HEK293 (cell line): ENCODE results near the gene FXYD3.

Experiments
- EGR2 ChIP-seq: fragments of 450-650 bp; formaldehyde crosslinking; IDR thresholded peaks from 2 replicates; pipeline ENCODE4 v1.5.1; 2016; ENCODE audit warnings: low read depth, missing biosample characterization, missing genetic modification characterization
- FEZF1 ChIP-seq: fragments of 450-650 bp; formaldehyde crosslinking; IDR thresholded peaks from 2 replicates; pipeline ENCODE4 v1.5.1; 2016; ENCODE audit warnings: missing biosample characterization, missing genetic modification characterization
- KLF1 ChIP-seq: fragments of 450-650 bp; formaldehyde crosslinking; IDR thresholded peaks from 2 replicates; pipeline ENCODE4 v1.5.1; 2016; ENCODE audit warnings: missing biosample characterization, missing genetic modification characterization
- PRDM2 ChIP-seq: fragments of 450-650 bp; formaldehyde crosslinking; IDR thresholded peaks from 2 replicates; pipeline ENCODE4 v1.5.1; 2016; ENCODE audit warnings: missing biosample characterization, missing genetic modification characterization, borderline replicate concordance
- REST ChIP-seq: fragments of 450-650 bp; formaldehyde crosslinking; IDR thresholded peaks from 2 replicates; pipeline ENCODE4 v1.5.1; 2016; ENCODE audit warnings: missing biosample characterization, missing genetic modification characterization
- SCRT1 ChIP-seq: fragments of 450-650 bp; formaldehyde crosslinking; IDR thresholded peaks from 2 replicates; pipeline ENCODE4 v1.5.1; 2016; ENCODE audit warnings: missing biosample characterization, missing genetic modification characterization, borderline replicate concordance
- SP3 ChIP-seq: fragments of 450-650 bp; formaldehyde crosslinking; IDR thresholded peaks from 2 replicates; pipeline ENCODE4 v1.5.1; 2016; ENCODE audit warnings: missing biosample characterization, missing genetic modification characterization
- ZBTB6 ChIP-seq: fragments of 450-650 bp; formaldehyde crosslinking; IDR thresholded peaks from 2 replicates; pipeline ENCODE4 v1.5.1; 2017; ENCODE audit warnings: missing biosample characterization, missing genetic modification characterization
- ZFP3 ChIP-seq: fragments of 450-650 bp; formaldehyde crosslinking; IDR thresholded peaks from 2 replicates; pipeline ENCODE4 v1.5.1; 2016; ENCODE audit warnings: low read depth, missing biosample characterization, missing genetic modification characterization
- ZNF112 ChIP-seq: fragments of 450-650 bp; formaldehyde crosslinking; IDR thresholded peaks from 2 replicates; pipeline ENCODE4 v1.5.0; 2017; ENCODE audit warnings: missing biosample characterization, missing genetic modification characterization
- ZNF121 ChIP-seq: fragments of 450-650 bp; formaldehyde crosslinking; IDR thresholded peaks from 2 replicates; pipeline ENCODE4 v1.5.1; 2016; ENCODE audit warnings: missing biosample characterization, missing genetic modification characterization
- ZNF184 ChIP-seq: fragments of 450-650 bp; IDR thresholded peaks from 2 replicates; pipeline ENCODE4 v1.5.1; 2018; ENCODE audit warnings: missing biosample characterization, mild to moderate bottlenecking, missing genetic modification characterization
- ZNF19 ChIP-seq: fragments of 450-650 bp; formaldehyde crosslinking; IDR thresholded peaks from 2 replicates; pipeline ENCODE4; 2016; ENCODE audit warnings: missing biosample characterization, missing genetic modification characterization, low read depth
- ZNF214 ChIP-seq: fragments of 450-650 bp; formaldehyde crosslinking; IDR thresholded peaks from 2 replicates; pipeline ENCODE4 v1.5.1; 2017; ENCODE audit warnings: missing biosample characterization, mild to moderate bottlenecking, missing genetic modification characterization, borderline replicate concordance
- ZNF221 ChIP-seq: fragments of 450-650 bp; formaldehyde crosslinking; IDR thresholded peaks from 2 replicates; pipeline ENCODE4 v1.5.1; 2017; ENCODE audit warnings: missing biosample characterization, missing genetic modification characterization, borderline replicate concordance
- ZNF302 ChIP-seq: fragments of 450-650 bp; formaldehyde crosslinking; IDR thresholded peaks from 2 replicates; pipeline ENCODE4 v1.5.1; 2016; ENCODE audit warnings: missing biosample characterization, missing genetic modification characterization, low read depth
- ZNF548 ChIP-seq: fragments of 450-650 bp; formaldehyde crosslinking; IDR thresholded peaks from 2 replicates; pipeline ENCODE4 v1.5.1; 2016; ENCODE audit warnings: missing biosample characterization, missing genetic modification characterization
- ZNF549 ChIP-seq: fragments of 450-650 bp; IDR thresholded peaks from 2 replicates; pipeline ENCODE4 v1.5.1; 2018; ENCODE audit warnings: missing biosample characterization, missing genetic modification characterization, mild to moderate bottlenecking, inconsistent platforms, moderate library complexity
- ZNF624 ChIP-seq: fragments of 450-650 bp; formaldehyde crosslinking; IDR thresholded peaks from 2 replicates; pipeline ENCODE4 v1.5.1; 2017; ENCODE audit warnings: missing biosample characterization, missing genetic modification characterization
- ZNF707 ChIP-seq: fragments of 450-650 bp; formaldehyde crosslinking; IDR thresholded peaks from 2 replicates; pipeline ENCODE4 v1.5.1; 2016; ENCODE audit warnings: missing biosample characterization, missing genetic modification characterization
- ZNF792 ChIP-seq: fragments of 450-650 bp; formaldehyde crosslinking; IDR thresholded peaks from 2 replicates; pipeline ENCODE4 v1.5.1; 2016; ENCODE audit warnings: missing biosample characterization, missing genetic modification characterization
- ZSCAN4 ChIP-seq: fragments of 450-650 bp; formaldehyde crosslinking; IDR thresholded peaks from 2 replicates; pipeline ENCODE4 v1.5.1; 2017; ENCODE audit warnings: missing biosample characterization, missing genetic modification characterization
- TF ChIP-seq, protein P1 (sequence below): fragments of 450-650 bp; formaldehyde crosslinking; IDR thresholded peaks from 2 replicates; pipeline ENCODE4 v1.5.1; 2016; ENCODE audit warnings: missing biosample characterization, missing genetic modification characterization
- TF ChIP-seq, protein P2 (sequence below): fragments of 450-650 bp; formaldehyde crosslinking; IDR thresholded peaks from 2 replicates; pipeline ENCODE4 v1.5.1; 2017; ENCODE audit warnings: missing biosample characterization, missing genetic modification characterization

FXYD3 gene

GRCh38 chr19:35105411-35106290, 10.0 kb upstream of the FXYD3 start (continued):
- TF ChIP-seq, protein P1, sequence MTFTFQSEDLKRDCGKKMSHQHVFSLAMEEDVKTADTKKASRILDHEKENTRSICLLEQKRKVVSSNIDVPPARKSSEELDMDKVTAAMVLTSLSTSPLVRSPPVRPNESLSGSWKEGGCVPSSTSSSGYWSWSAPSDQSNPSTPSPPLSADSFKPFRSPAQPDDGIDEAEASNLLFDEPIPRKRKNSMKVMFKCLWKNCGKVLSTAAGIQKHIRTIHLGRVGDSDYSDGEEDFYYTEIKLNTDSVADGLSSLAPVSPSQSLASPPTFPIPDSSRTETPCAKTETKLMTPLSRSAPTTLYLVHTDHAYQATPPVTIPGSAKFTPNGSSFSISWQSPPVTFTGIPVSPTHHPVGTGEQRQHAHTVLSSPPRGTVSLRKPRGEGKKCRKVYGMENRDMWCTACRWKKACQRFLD = no peak; the same call in 1 of the 2 replicates
- TF ChIP-seq ZNF707 (tag by site-specific recombination) (peak; percentile 11; the same call in 1 of the 2 replicates), ZNF184 (no peak), ZNF121 (tag by site-specific recombination) (no peak), ZSCAN4 (tag by site-specific recombination) (no peak), ZNF112 (tag by site-specific recombination) (0 out of 2 replicates have a peak, but pooled peaks have one; percentile 71), SCRT1 (tag by site-specific recombination) (no peak), PRDM2 (tag by site-specific recombination) (peak; percentile 77; the same call in 1 of the 2 replicates), KLF1 (0 out of 2 replicates have a peak, but pooled peaks have one; percentile 7), REST (tag by site-specific recombination) (no peak), ZBTB6 (tag by site-specific recombination) (no peak), ZNF19 (no peak), ZNF792 (no peak), ZNF548 (no peak; the same call in 1 of the 2 replicates), ZNF624 (tag by site-specific recombination) (no peak), ZNF302 (no peak), ZNF549 (tag by site-specific recombination) (no peak), EGR2 (tag by site-specific recombination) (no peak), ZFP3 (tag by site-specific recombination) (no peak), ZNF214 (tag by site-specific recombination) (no peak), SP3 (tag by site-specific recombination) (no peak), ZNF221 (tag by site-specific recombination) (no peak), FEZF1 (tag by site-specific recombination) (no peak)
- TF ChIP-seq, protein P2, sequence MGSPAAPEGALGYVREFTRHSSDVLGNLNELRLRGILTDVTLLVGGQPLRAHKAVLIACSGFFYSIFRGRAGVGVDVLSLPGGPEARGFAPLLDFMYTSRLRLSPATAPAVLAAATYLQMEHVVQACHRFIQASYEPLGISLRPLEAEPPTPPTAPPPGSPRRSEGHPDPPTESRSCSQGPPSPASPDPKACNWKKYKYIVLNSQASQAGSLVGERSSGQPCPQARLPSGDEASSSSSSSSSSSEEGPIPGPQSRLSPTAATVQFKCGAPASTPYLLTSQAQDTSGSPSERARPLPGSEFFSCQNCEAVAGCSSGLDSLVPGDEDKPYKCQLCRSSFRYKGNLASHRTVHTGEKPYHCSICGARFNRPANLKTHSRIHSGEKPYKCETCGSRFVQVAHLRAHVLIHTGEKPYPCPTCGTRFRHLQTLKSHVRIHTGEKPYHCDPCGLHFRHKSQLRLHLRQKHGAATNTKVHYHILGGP (tag by site-specific recombination) = no peak; the same call in 1 of the 2 replicates
